Activated effector memory CD4-positive, alpha-beta T cell treated with Interleukin-2 at 50 U/mL for 16 hours (primary cell): Measurements from ENCODE around the gene LRCH1.

ENCODE experiments used
- DNase-seq: peaks from one replicate; pipeline ENCODE4 v3.0.0-alpha.2; 2020

The LRCH1 gene

GRCh38 chr13:46595136-46595884, 42.3 kb downstream of the LRCH1 start:
- DNase-seq = no peak

- no peak for DNase-seq
Observed at GRCh38 chr13:46595885-46596275, 42.9 kb downstream of the LRCH1 start.

GRCh38 chr13:46596466-46596865, 43.5 kb downstream of the LRCH1 start:
- DNase-seq = no peak

GRCh38 chr13:46598140-46598819, 45.3 kb downstream of the LRCH1 start:
- DNase-seq = no peak

GRCh38 chr13:46598820-46599180, 45.8 kb downstream of the LRCH1 start:
- no peak for DNase-seq

GRCh38 chr13:46600943-46601311, 48.0 kb downstream of the LRCH1 start:
- DNase-seq = no peak

GRCh38 chr13:46602531-46602930, 49.6 kb downstream of the LRCH1 start:
- no peak for DNase-seq

GRCh38 chr13:46603165-46603603, 50.2 kb downstream of the LRCH1 start:
- DNase-seq = no peak

- DNase-seq = no peak
Observed at GRCh38 chr13:46604226-46604990, 51.4 kb downstream of the LRCH1 start.

- DNase-seq = no peak
Observed at GRCh38 chr13:46605076-46605824, 52.3 kb downstream of the LRCH1 start.

- no peak for DNase-seq
Observed at GRCh38 chr13:46605825-46606554, 53.0 kb downstream of the LRCH1 start.

GRCh38 chr13:46606970-46607369, 54.0 kb downstream of the LRCH1 start:
- no peak for DNase-seq

GRCh38 chr13:46607768-46608564, 55.0 kb downstream of the LRCH1 start:
- DNase-seq = no peak

GRCh38 chr13:46609052-46609451, 56.1 kb downstream of the LRCH1 start:
- DNase-seq = no peak

GRCh38 chr13:46609726-46610125, 56.8 kb downstream of the LRCH1 start:
- no peak for DNase-seq

- DNase-seq = no peak
Observed at GRCh38 chr13:46612267-46612666, 59.3 kb downstream of the LRCH1 start.

- DNase-seq = no peak
Observed at GRCh38 chr13:46613409-46614049, 60.6 kb downstream of the LRCH1 start.

GRCh38 chr13:46614582-46614981, 61.6 kb downstream of the LRCH1 start:
- no peak for DNase-seq

GRCh38 chr13:46615888-46616531, 63.0 kb downstream of the LRCH1 start:
- no peak for DNase-seq

- DNase-seq = no peak
Observed at GRCh38 chr13:46617229-46617721, 64.3 kb downstream of the LRCH1 start.
